K562 (cell line): Measurements from ENCODE around the gene MOXD1. TPM values are rescaled to one million over a fixed set of nuclear protein-coding genes. Genes with fewer than 3 reads are reported as not detected.

Experiments
- ATAC-seq: fragments of 200-7000 bp; cut with Tn5 transposase; 3 replicates; pipeline ENCODE4 v1.9.1; 2020; ENCODE audit warnings: moderate library complexity
- BruUV-seq: library from RNA; stranded (reverse); fragments of 400-500 nt; replicated peaks from 2 replicates; lab custom pipeline; 2021; lab: Mats Ljungman, UMichigan
- CTCF ChIA-PET: fragments of 300-600 bp; formaldehyde crosslinking; extraction: SDS; loops from one replicate; lab custom pipeline; 2021; ENCODE audit warnings: low intra/inter-chr PET ratio; lab: Yijun Ruan, JAX
- POLR2A ChIA-PET: fragments of 300-600, 350-650 bp; sonication (Branson Sonifier 250); formaldehyde crosslinking; extraction: SDS; loops from one replicate; lab custom pipeline; 2021; ENCODE audit warnings: antibody characterized with exemption, inconsistent platforms; lab: Yijun Ruan, JAX
- DNase-seq, 4 experiments: peaks; one replicate each; pipeline versions ENCODE4 v3.0.0 to v3.0.0-alpha.2; 2011 to 2018; ENCODE audit warnings: low spot score in 3 of 4, mixed read lengths in 3 of 4; ENCODE audit errors: extremely low read depth in 1 of 4
- FAIRE-seq: peaks from 2 replicates; lab custom pipeline; 2011; peaks lifted over from hg19 to GRCh38; lab: Jason Lieb, UNC
- H2AFZ ChIP-seq: 2 replicates; pipeline ENCODE4 v1.6.0; 2011; ENCODE audit warnings: low read depth, low read length, control low read depth, inconsistent platforms
- H3K27ac ChIP-seq: fragments of 200-600 bp; 3 replicates; pipeline ENCODE4 v1.8.0; 2011; ENCODE audit warnings: low read depth, mild to moderate bottlenecking, control low read depth, inconsistent platforms, low read length, moderate library complexity, mixed read lengths; ENCODE audit errors: extremely low read depth
- H3K27me3 ChIP-seq, 2 experiments: fragments of 300-600 bp in 1 of 2; 2 replicates in 1 of 2; 3 replicates in 1 of 2; pipeline versions ENCODE4 v1.6.0 to v1.8.0; 2011; ENCODE audit warnings: inconsistent platforms in 2 of 2, low read length in 2 of 2, mild to moderate bottlenecking in 1 of 2, mixed read lengths in 1 of 2, moderate library complexity in 1 of 2; ENCODE audit not compliant: control insufficient read depth in 2 of 2, insufficient read depth in 2 of 2
- H3K36me3 ChIP-seq: fragments of 300-600 bp; 3 replicates; pipeline ENCODE4 v1.8.0; 2011; ENCODE audit warnings: mild to moderate bottlenecking, low read length, inconsistent platforms; ENCODE audit not compliant: control insufficient read depth, insufficient read depth
- H3K4me1 ChIP-seq, 2 experiments: fragments of 200-600 bp in 1 of 2; replicated peaks in 1 of 2; 2 replicates in 1 of 2; 3 replicates in 1 of 2; pipeline versions ENCODE4 v1.5.1 to v1.8.0; 2011; ENCODE audit warnings: inconsistent platforms in 2 of 2, low read length in 2 of 2, mild to moderate bottlenecking in 1 of 2, mixed read lengths in 1 of 2, moderate library complexity in 1 of 2; ENCODE audit not compliant: control insufficient read depth in 2 of 2, insufficient read depth in 2 of 2
- H3K4me2 ChIP-seq: 2 replicates; pipeline ENCODE4 v1.6.1; 2011; ENCODE audit warnings: low read length, control low read depth, inconsistent platforms, mixed read lengths; ENCODE audit not compliant: insufficient read depth
- H3K4me3 ChIP-seq: fragments of 200-600 bp; sonication (generic), shearing (Covaris generic); 2 replicates; pipeline ENCODE4 v1.5.1; 2016; ENCODE audit warnings: control low read depth, inconsistent platforms
- H3K79me2 ChIP-seq: fragments of 200-600 bp; 3 replicates; pipeline ENCODE4 v1.8.0; 2011; ENCODE audit warnings: low read length, inconsistent platforms; ENCODE audit not compliant: control insufficient read depth, insufficient read depth
- H3K9ac ChIP-seq, 2 experiments: 2 replicates each; pipeline versions ENCODE4 v1.6.0 to v1.6.1; 2011; ENCODE audit warnings: low read depth in 2 of 2, low read length in 2 of 2, control low read depth in 1 of 2, inconsistent platforms in 1 of 2, mild to moderate bottlenecking in 1 of 2, mixed read lengths in 1 of 2; ENCODE audit not compliant: insufficient read depth in 1 of 2
- H3K9me1 ChIP-seq: one replicate; pipeline ENCODE4 v1.6.0; 2011; ENCODE audit warnings: inconsistent platforms, mild to moderate bottlenecking, low read length, moderate library complexity; ENCODE audit not compliant: control insufficient read depth, insufficient read depth
- H3K9me3 ChIP-seq: replicated peaks from 2 replicates; pipeline ENCODE4 v1.5.1; 2011; ENCODE audit warnings: low read depth, low read length, inconsistent platforms; ENCODE audit not compliant: control insufficient read depth, insufficient read depth
- H4K20me1 ChIP-seq: replicated peaks from 2 replicates; pipeline ENCODE4 v1.6.1; 2011; ENCODE audit warnings: low read length, inconsistent platforms, mixed read lengths; ENCODE audit not compliant: control insufficient read depth, insufficient read depth
- DIDO1 ChIP-seq: fragments of 450-650 bp; IDR thresholded peaks from 2 replicates; pipeline ENCODE4 v1.6.1; 2016; ENCODE audit warnings: low read depth, missing biosample characterization, missing genetic modification characterization
- SRSF1 ChIP-seq: fragments of 200-400 bp; formaldehyde crosslinking; IDR thresholded peaks from 2 replicates; pipeline ENCODE4 v1.6.1; 2017; ENCODE audit warnings: mild to moderate bottlenecking, low read depth, low read length, moderate library complexity
- ZBTB8A ChIP-seq: fragments of 450-650 bp; IDR thresholded peaks from 2 replicates; pipeline ENCODE4 v1.6.1; 2018; ENCODE audit warnings: mild to moderate bottlenecking, moderate library complexity; ENCODE audit not compliant: partially characterized antibody
- WGBS: fragments of 100-300 bp; shearing (Covaris generic); methylation state at CpG from one replicate; pipeline ENCODE4 v1.1.6; 2016; ENCODE audit warnings: low coverage, mixed read lengths; ENCODE audit not compliant: insufficient coverage; ENCODE audit errors: missing lambda C conversion rate; 5-methylcytosine and 5-hydroxymethylcytosine counted together
- in situ Hi-C: fragments of 300-500 bp; cut with MboI; formaldehyde crosslinking; loops from 4 replicates; pipeline ENCODE4 v1.15.0; 2018; ENCODE audit warnings: inconsistent platforms, mixed read lengths
- intact Hi-C: fragments of 100-400 bp; cut with micrococcal nuclease; formaldehyde crosslinking; loops from 2 replicates; pipeline ENCODE4 v1.14.2; 2022
- polyA plus RNA-seq, 8 experiments: library from polyadenylated mRNA; depleted of rRNA in 4 of 8; stranded (reverse) in 5 of 8; unstranded in 3 of 8; fragments of >200 nt; fragmentation: Nextera tagmentation in 2 of 8; fragmentation: Illumina TruSeq in 1 of 8; extraction: Ambion mirVana in 2 of 8; extraction: Trizol in 1 of 8; gene quantifications; 2 replicates each; pipeline versions ENCODE4 v1.2.1 to v1.2.3, GENCODE V29; 2011 to 2014; ENCODE audit warnings: inconsistent platforms in 1 of 8, missing spikeins in 1 of 8
- total RNA-seq, 7 experiments: library from RNA; depleted of rRNA in 6 of 7; stranded (reverse); fragments of >200 nt in 6 of 7; fragmentation: Illumina TruSeq in 2 of 7; extraction: Trizol in 2 of 7; gene quantifications; 2 replicates each; pipeline versions ENCODE4 v1.2.1 to v1.2.3, GENCODE V29; 2011 to 2021; ENCODE audit warnings: low replicate concordance in 1 of 7
- TF ChIP-seq, protein P1 (sequence below), 3 experiments: fragments of 200-800 bp in 1 of 3; sonication (Bioruptor generic) in 1 of 3; sonication (generic) in 1 of 3; formaldehyde crosslinking in 1 of 3; IDR thresholded peaks; 2 replicates each; pipeline versions ENCODE4 v1.6.1 to v1.8.0; 2016 to 2022; ENCODE audit warnings: mild to moderate bottlenecking in 2 of 3, missing compliant biosample characterization in 2 of 3, missing genetic modification characterization in 2 of 3, missing genetic modification reagents in 1 of 3
- TF ChIP-seq, protein P2 (sequence below), 2 experiments: fragments of 450-650 bp in 1 of 2; IDR thresholded peaks; 2 replicates each; pipeline ENCODE4 v1.6.1; 2011 to 2017; ENCODE audit warnings: low read depth in 2 of 2, antibody characterized with exemption in 1 of 2, borderline replicate concordance in 1 of 2, low read length in 1 of 2, mild to moderate bottlenecking in 1 of 2, mixed read lengths in 1 of 2; ENCODE audit not compliant: control insufficient read depth in 1 of 2
- TF ChIP-seq, protein P3 (sequence below), 2 experiments: fragments of 450-650 bp; IDR thresholded peaks; 2 replicates each; pipeline ENCODE4 v1.6.1; 2016; ENCODE audit warnings: mild to moderate bottlenecking in 2 of 2, borderline replicate concordance in 1 of 2, low read depth in 1 of 2, moderate library complexity in 1 of 2
- TF ChIP-seq, protein P4 (sequence below): sonication (generic); formaldehyde crosslinking; IDR thresholded peaks from 2 replicates; pipeline ENCODE4 v1.8.1; 2022; ENCODE audit warnings: missing genetic modification reagents

MOXD1 gene
- total and polyA plus RNA-seq, 9 of the 15 experiments (the other 6 are each of a cell fraction or from before 2014, with no cell fraction given) = not detected

DNA sequence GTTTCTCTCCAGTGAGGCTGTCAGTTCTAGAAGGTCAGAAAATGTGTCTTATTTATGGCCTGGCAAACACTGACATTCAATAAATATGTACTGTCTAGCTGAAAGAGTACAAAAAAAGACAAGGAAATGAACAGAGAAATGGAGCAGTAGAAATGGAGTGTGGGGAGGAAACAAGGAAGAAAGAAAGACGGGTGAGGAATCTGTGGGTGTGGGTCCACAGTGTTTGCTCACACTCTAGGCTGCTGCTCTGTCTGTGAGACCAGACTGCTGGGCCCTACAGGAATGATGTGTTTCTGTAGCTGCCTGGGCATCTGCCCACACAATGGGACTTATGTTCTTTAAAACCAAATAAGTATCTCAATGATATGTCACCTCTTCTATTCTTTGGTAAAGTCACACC, 114.2 kb downstream of the MOXD1 start:
- 0% methylated on average over 1 of the region's 1 CpG for WGBS
- no peaks in the 10 kb centered on the region for H3K79me2 ChIP-seq
- H3K4me2 ChIP-seq = no peak overlapping the region
- H2AFZ ChIP-seq = no peak overlapping the region
- in situ Hi-C loops (loop anchor here (25.0 kb wide), 1 partner anchor 475 kb away; the partner anchor contains the start of gene VNN2), intact Hi-C loops (no loop called here)
- H3K4me1 ChIP-seq = no peaks in the 10 kb centered on the region
- H3K27ac ChIP-seq = no peak overlapping the region
- no peak overlapping the region for H3K4me3 ChIP-seq
- ATAC-seq (no peak), FAIRE-seq (no peak), DNase-seq (no peak)
- ChIA-PET POLR2A (no interaction called here), CTCF (no interaction called here)
- H4K20me1 ChIP-seq = no peaks in the 10 kb centered on the region
- no TSS peak for BruUV-seq
- H3K9ac ChIP-seq = no peak overlapping the region
- H3K36me3 ChIP-seq = no peaks in the 10 kb centered on the region
- H3K27me3 ChIP-seq = no peaks in the 10 kb centered on the region
- no peaks in the 10 kb centered on the region for H3K9me3 ChIP-seq
- H3K9me1 ChIP-seq = no peaks in the 10 kb centered on the region
- TF ChIP-seq ZBTB8A (no peak), DIDO1 (tag) (no peak), SRSF1 (no peak)
- TF ChIP-seq, protein P1, sequence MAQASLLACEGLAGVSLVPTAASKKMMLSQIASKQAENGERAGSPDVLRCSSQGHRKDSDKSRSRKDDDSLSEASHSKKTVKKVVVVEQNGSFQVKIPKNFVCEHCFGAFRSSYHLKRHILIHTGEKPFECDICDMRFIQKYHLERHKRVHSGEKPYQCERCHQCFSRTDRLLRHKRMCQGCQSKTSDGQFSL (CRISPR knock-in tag; IDR thresholded peaks at IDR 0.05) = no peak
- TF ChIP-seq, protein P1 (tag; IDR thresholded peaks at IDR 0.05) = no peak
- TF ChIP-seq, protein P2, sequence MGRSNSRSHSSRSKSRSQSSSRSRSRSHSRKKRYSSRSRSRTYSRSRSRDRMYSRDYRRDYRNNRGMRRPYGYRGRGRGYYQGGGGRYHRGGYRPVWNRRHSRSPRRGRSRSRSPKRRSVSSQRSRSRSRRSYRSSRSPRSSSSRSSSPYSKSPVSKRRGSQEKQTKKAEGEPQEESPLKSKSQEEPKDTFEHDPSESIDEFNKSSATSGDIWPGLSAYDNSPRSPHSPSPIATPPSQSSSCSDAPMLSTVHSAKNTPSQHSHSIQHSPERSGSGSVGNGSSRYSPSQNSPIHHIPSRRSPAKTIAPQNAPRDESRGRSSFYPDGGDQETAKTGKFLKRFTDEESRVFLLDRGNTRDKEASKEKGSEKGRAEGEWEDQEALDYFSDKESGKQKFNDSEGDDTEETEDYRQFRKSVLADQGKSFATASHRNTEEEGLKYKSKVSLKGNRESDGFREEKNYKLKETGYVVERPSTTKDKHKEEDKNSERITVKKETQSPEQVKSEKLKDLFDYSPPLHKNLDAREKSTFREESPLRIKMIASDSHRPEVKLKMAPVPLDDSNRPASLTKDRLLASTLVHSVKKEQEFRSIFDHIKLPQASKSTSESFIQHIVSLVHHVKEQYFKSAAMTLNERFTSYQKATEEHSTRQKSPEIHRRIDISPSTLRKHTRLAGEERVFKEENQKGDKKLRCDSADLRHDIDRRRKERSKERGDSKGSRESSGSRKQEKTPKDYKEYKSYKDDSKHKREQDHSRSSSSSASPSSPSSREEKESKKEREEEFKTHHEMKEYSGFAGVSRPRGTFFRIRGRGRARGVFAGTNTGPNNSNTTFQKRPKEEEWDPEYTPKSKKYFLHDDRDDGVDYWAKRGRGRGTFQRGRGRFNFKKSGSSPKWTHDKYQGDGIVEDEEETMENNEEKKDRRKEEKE (IDR thresholded peaks at IDR 0.05; ENCODE audit: borderline replicate concordance in 1 of 2, control insufficient read depth in 1 of 2, low read depth in 2 of 2, low read length in 1 of 2) = no peak
- TF ChIP-seq, protein P3, sequence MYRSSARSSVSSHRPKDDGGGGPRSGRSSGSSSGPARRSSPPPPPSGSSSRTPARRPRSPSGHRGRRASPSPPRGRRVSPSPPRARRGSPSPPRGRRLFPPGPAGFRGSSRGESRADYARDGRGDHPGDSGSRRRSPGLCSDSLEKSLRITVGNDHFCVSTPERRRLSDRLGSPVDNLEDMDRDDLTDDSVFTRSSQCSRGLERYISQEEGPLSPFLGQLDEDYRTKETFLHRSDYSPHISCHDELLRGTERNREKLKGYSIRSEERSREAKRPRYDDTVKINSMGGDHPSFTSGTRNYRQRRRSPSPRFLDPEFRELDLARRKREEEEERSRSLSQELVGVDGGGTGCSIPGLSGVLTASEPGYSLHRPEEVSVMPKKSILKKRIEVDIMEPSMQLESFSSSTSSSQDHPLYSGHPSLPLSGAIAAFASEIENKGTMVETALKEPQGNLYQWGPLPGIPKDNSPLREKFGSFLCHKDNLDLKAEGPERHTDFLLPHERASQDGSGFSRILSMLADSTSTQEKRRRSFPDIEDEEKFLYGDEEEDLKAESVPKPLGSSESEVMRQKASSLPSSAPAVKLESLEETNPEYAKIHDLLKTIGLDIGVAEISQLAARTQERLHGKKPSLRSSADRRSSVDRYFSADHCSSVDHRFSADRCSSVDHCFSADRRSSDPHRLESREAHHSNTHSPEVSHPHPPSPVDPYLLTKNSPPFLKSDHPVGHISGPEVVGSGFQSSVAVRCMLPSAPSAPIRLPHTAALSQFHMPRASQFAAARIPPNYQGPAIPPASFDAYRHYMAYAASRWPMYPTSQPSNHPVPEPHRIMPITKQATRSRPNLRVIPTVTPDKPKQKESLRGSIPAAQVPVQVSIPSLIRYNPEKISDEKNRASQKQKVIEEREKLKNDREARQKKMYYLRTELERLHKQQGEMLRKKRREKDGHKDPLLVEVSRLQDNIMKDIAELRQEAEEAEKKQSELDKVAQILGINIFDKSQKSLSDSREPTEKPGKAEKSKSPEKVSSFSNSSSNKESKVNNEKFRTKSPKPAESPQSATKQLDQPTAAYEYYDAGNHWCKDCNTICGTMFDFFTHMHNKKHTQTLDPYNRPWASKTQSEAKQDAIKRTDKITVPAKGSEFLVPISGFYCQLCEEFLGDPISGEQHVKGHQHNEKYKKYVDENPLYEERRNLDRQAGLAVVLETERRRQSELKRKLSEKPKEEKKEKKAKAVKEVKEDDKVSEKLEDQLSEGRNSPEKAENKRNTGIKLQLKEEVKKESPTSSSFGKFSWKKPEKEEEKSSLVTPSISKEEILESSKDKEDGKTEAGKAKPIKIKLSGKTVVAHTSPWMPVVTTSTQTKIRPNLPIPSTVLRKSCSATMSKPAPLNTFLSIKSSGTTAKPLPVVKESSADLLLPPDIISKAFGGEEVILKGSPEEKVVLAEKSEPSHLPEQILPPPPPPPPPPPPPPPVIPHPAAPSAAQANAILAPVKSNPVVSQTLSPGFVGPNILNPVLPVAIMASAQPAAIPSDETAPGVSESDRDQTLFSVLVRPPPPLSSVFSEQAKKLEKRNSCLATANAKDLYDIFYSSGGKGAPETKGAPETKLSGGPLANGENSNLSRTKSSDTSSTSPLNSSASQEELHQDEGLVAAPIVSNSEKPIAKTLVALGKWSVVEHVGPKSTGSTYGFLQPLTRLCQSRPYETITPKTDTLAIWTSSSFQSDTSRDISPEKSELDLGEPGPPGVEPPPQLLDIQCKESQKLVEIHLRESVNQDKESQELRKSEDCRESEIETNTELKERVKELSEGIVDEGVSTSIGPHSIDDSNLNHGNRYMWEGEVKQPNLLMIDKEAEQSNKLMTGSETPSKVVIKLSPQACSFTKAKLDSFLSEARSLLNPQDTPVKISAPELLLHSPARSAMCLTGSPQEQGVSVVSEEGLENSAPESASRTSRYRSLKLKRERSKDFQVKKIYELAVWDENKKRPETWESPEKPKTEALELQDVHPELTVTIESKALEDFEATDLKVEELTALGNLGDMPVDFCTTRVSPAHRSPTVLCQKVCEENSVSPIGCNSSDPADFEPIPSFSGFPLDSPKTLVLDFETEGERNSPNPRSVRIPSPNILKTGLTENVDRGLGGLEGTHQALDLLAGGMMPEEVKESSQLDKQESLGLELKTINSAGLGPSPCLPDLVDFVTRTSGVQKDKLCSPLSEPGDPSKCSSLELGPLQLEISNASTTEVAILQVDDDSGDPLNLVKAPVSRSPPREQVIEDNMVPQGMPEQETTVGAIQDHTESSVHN (IDR thresholded peaks at IDR 0.05; ENCODE audit: borderline replicate concordance in 1 of 2, low read depth in 1 of 2) = no peak
- TF ChIP-seq, protein P4, sequence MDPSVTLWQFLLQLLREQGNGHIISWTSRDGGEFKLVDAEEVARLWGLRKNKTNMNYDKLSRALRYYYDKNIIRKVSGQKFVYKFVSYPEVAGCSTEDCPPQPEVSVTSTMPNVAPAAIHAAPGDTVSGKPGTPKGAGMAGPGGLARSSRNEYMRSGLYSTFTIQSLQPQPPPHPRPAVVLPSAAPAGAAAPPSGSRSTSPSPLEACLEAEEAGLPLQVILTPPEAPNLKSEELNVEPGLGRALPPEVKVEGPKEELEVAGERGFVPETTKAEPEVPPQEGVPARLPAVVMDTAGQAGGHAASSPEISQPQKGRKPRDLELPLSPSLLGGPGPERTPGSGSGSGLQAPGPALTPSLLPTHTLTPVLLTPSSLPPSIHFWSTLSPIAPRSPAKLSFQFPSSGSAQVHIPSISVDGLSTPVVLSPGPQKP (CRISPR knock-in tag) = no peak
